ENCODE results near the gene RPTOR.

Gene RPTOR

GRCh38 chr17:80887639-80888175 is 343.1 kb downstream of the RPTOR start:
- Histone ChIP-seq H3K4me1 (ENCODE audit: insufficient read depth, low read length) (no peaks in the 10 kb centered on the region), H3K27ac (ENCODE audit: low read length) (no peak overlapping the region; the same call in 1 of the 2 replicates), H3K4me3 (ENCODE audit: low read depth in 1 of 2, low read length in 2 of 2) (no peak overlapping the region), H3K79me2 (ENCODE audit: insufficient read depth, low read length) (no peaks in the 10 kb centered on the region), H2AFZ (ENCODE audit: low read depth, low read length) (no peak overlapping the region), H3K4me2 (ENCODE audit: insufficient read depth, low read length) (no peak overlapping the region), H3K9me3 (ENCODE audit: insufficient read depth, low read length, severe bottlenecking) (no peaks in the 10 kb centered on the region), H3K36me3 (ENCODE audit: insufficient read depth, low read length) (peaks cover 76% of the 10 kb centered on the region), H3K9ac (ENCODE audit: low read depth, low read length) (no peak overlapping the region), H4K20me1 (ENCODE audit: insufficient read depth, low read length) (no peaks in the 10 kb centered on the region; the same call in 1 of the 2 replicates), H3K27me3 (ENCODE audit: insufficient read depth, low read length, poor library complexity) (no peaks in the 10 kb centered on the region)
- DNase-seq = no peak
- TF ChIP-seq EZH2 (IDR thresholded peaks at IDR 0.05; ENCODE audit: borderline replicate concordance, low read depth, low read length, severe bottlenecking) (no peak), CTCF (IDR thresholded peaks at IDR 0.05; ENCODE audit: borderline replicate concordance, extremely low read depth, low read length, poor library complexity, severe bottlenecking) (no peak)
- no peak for ATAC-seq (ENCODE audit: insufficient read depth, low read depth)

- Histone ChIP-seq H3K79me2 (ENCODE audit: insufficient read depth, low read length) (no peaks in the 10 kb centered on the region), H3K4me2 (ENCODE audit: insufficient read depth, low read length) (no peak overlapping the region), H3K27ac (ENCODE audit: low read length) (0 out of 2 replicates have a peak overlapping the region, but pooled peaks have one; percentile 20), H2AFZ (ENCODE audit: low read depth, low read length) (no peak overlapping the region), H3K4me3 (ENCODE audit: low read depth in 1 of 2, low read length in 2 of 2) (no peak overlapping the region), H3K36me3 (ENCODE audit: insufficient read depth, low read length) (peaks cover 76% of the 10 kb centered on the region), H3K27me3 (ENCODE audit: insufficient read depth, low read length, poor library complexity) (no peaks in the 10 kb centered on the region), H3K9me3 (ENCODE audit: insufficient read depth, low read length, severe bottlenecking) (no peaks in the 10 kb centered on the region), H4K20me1 (ENCODE audit: insufficient read depth, low read length) (no peaks in the 10 kb centered on the region; the same call in 1 of the 2 replicates), H3K9ac (ENCODE audit: low read depth, low read length) (no peak overlapping the region), H3K4me1 (ENCODE audit: insufficient read depth, low read length) (no peaks in the 10 kb centered on the region)
- ATAC-seq (ENCODE audit: insufficient read depth, low read depth) (no peak), DNase-seq (no peak)
- TF ChIP-seq EZH2 (IDR thresholded peaks at IDR 0.05; ENCODE audit: borderline replicate concordance, low read depth, low read length, severe bottlenecking) (no peak), CTCF (IDR thresholded peaks at IDR 0.05; ENCODE audit: borderline replicate concordance, extremely low read depth, low read length, poor library complexity, severe bottlenecking) (no peak)
These were observed 343.9 kb downstream of the RPTOR start for GRCh38 chr17:80888276-80889160.

- no peak for ATAC-seq (ENCODE audit: insufficient read depth, low read depth)
- DNase-seq = no peak
- no peaks in the 10 kb centered on the region for H3K27me3 ChIP-seq (ENCODE audit: insufficient read depth, low read length, poor library complexity)
- no peak overlapping the region for H2AFZ ChIP-seq (ENCODE audit: low read depth, low read length)
- TF ChIP-seq EZH2 (IDR thresholded peaks at IDR 0.05; ENCODE audit: borderline replicate concordance, low read depth, low read length, severe bottlenecking) = no peak
- TF ChIP-seq CTCF (IDR thresholded peaks at IDR 0.05; ENCODE audit: borderline replicate concordance, extremely low read depth, low read length, poor library complexity, severe bottlenecking) = no peak
- no peak overlapping the region for H3K27ac ChIP-seq (ENCODE audit: low read length)
- no peak overlapping the region for H3K4me3 ChIP-seq (ENCODE audit: low read depth in 1 of 2, low read length in 2 of 2)
- no peak overlapping the region for H3K9ac ChIP-seq (ENCODE audit: low read depth, low read length)
- no peaks in the 10 kb centered on the region for H3K9me3 ChIP-seq (ENCODE audit: insufficient read depth, low read length, severe bottlenecking)
- H3K4me1 ChIP-seq (ENCODE audit: insufficient read depth, low read length) = no peaks in the 10 kb centered on the region
- H3K36me3 ChIP-seq (ENCODE audit: insufficient read depth, low read length) = peaks cover 76% of the 10 kb centered on the region
- H3K4me2 ChIP-seq (ENCODE audit: insufficient read depth, low read length) = no peak overlapping the region
- H3K79me2 ChIP-seq (ENCODE audit: insufficient read depth, low read length) = no peaks in the 10 kb centered on the region
- no peaks in the 10 kb centered on the region; the same call in 1 of the 2 replicates for H4K20me1 ChIP-seq (ENCODE audit: insufficient read depth, low read length)
These were observed 344.9 kb downstream of the RPTOR start for GRCh38 chr17:80889231-80890195.
